ENCODE data around the gene PLEKHG7. TPM values are rescaled to one million over a fixed set of nuclear protein-coding genes. Genes with fewer than 3 reads are reported as not detected.

PLEKHG7 gene
- total RNA-seq, 1 experiment from 2014 or later: not detected

GRCh38 chr12:92690601-92691000 is 12.2 kb upstream of the PLEKHG7 start:
- DNase-seq: no peak
- H3K36me3 ChIP-seq: no peaks in the 10 kb centered on the region
- no peak overlapping the region for H3K4me3 ChIP-seq
- H3K4me1 ChIP-seq: no peaks in the 10 kb centered on the region
- H3K27ac ChIP-seq: no peak overlapping the region
- no peaks in the 10 kb centered on the region for H3K9me3 ChIP-seq (replicated peaks)
- no peaks in the 10 kb centered on the region for H3K27me3 ChIP-seq

GRCh38 chr12:92695056-92695455 is 7.7 kb upstream of the PLEKHG7 start:
- no peaks in the 10 kb centered on the region for H3K4me1 ChIP-seq
- H3K27ac ChIP-seq: no peak overlapping the region
- no peaks in the 10 kb centered on the region for H3K27me3 ChIP-seq
- no peak for DNase-seq
- H3K9me3 ChIP-seq (replicated peaks): no peaks in the 10 kb centered on the region
- no peak overlapping the region for H3K4me3 ChIP-seq
- no peaks in the 10 kb centered on the region for H3K36me3 ChIP-seq

- no peak overlapping the region for H3K27ac ChIP-seq
- DNase-seq: no peak
- no peaks in the 10 kb centered on the region for H3K36me3 ChIP-seq
- H3K4me3 ChIP-seq: no peak overlapping the region
- no peaks in the 10 kb centered on the region for H3K9me3 ChIP-seq (replicated peaks)
- H3K27me3 ChIP-seq: no peaks in the 10 kb centered on the region
- no peaks in the 10 kb centered on the region for H3K4me1 ChIP-seq
These were observed 7.2 kb upstream of the PLEKHG7 start for GRCh38 chr12:92695577-92695976.

GRCh38 chr12:92696216-92696615 is 6.6 kb upstream of the PLEKHG7 start:
- Histone ChIP-seq H3K27me3 (no peaks in the 10 kb centered on the region), H3K4me3 (no peak overlapping the region), H3K27ac (no peak overlapping the region), H3K36me3 (no peaks in the 10 kb centered on the region), H3K9me3 (replicated peaks) (no peaks in the 10 kb centered on the region), H3K4me1 (no peaks in the 10 kb centered on the region)
- peak in 1 of 2 experiments; percentile 5 for DNase-seq

GRCh38 chr12:92698474-92698873 is 4.3 kb upstream of the PLEKHG7 start:
- DNase-seq: no peak
- no peak overlapping the region for H3K27ac ChIP-seq

GRCh38 chr12:92701441-92701840 is 1.3 kb upstream of the PLEKHG7 start:
- Histone ChIP-seq H3K4me3 (no peak overlapping the region), H3K27ac (no peak overlapping the region), H3K4me1 (no peaks in the 10 kb centered on the region), H3K36me3 (no peaks in the 10 kb centered on the region), H3K27me3 (no peaks in the 10 kb centered on the region), H3K9me3 (replicated peaks) (no peaks in the 10 kb centered on the region)
- no peak for DNase-seq

More at GRCh38 chr12:92698474-92698873, 4.3 kb upstream of the PLEKHG7 start:
- H3K4me3 ChIP-seq: no peak overlapping the region
- no peaks in the 10 kb centered on the region for H3K36me3 ChIP-seq
- no peaks in the 10 kb centered on the region for H3K4me1 ChIP-seq
- H3K27me3 ChIP-seq: no peaks in the 10 kb centered on the region
- H3K9me3 ChIP-seq (replicated peaks): no peaks in the 10 kb centered on the region

- no peaks in the 10 kb centered on the region for H3K36me3 ChIP-seq
- no peak overlapping the region for H3K27ac ChIP-seq
- H3K9me3 ChIP-seq (replicated peaks): no peaks in the 10 kb centered on the region
- no peak overlapping the region for H3K4me3 ChIP-seq
- no peak for DNase-seq
- no peaks in the 10 kb centered on the region for H3K4me1 ChIP-seq
- H3K27me3 ChIP-seq: no peaks in the 10 kb centered on the region
These were observed 997 bp downstream of the PLEKHG7 start for GRCh38 chr12:92703786-92704185.

- H3K9me3 ChIP-seq (replicated peaks): no peaks in the 10 kb centered on the region
- H3K27ac ChIP-seq: no peak overlapping the region
- H3K36me3 ChIP-seq: no peaks in the 10 kb centered on the region
- H3K4me1 ChIP-seq: no peaks in the 10 kb centered on the region
- no peak overlapping the region for H3K4me3 ChIP-seq
- H3K27me3 ChIP-seq: no peaks in the 10 kb centered on the region
- DNase-seq: no peak
These were observed 3.8 kb downstream of the PLEKHG7 start for GRCh38 chr12:92706594-92706993.

- H3K27ac ChIP-seq: no peak overlapping the region
- H3K36me3 ChIP-seq: no peaks in the 10 kb centered on the region
- no peaks in the 10 kb centered on the region for H3K27me3 ChIP-seq
- no peaks in the 10 kb centered on the region for H3K4me1 ChIP-seq
- no peak for DNase-seq
- H3K4me3 ChIP-seq: no peak overlapping the region
- no peaks in the 10 kb centered on the region for H3K9me3 ChIP-seq (replicated peaks)
These were observed 5.1 kb downstream of the PLEKHG7 start for GRCh38 chr12:92707926-92708325.

GRCh38 chr12:92715625-92716024 is 12.8 kb downstream of the PLEKHG7 start:
- H3K27ac ChIP-seq: no peak overlapping the region
- no peaks in the 10 kb centered on the region for H3K9me3 ChIP-seq (replicated peaks)
- no peak overlapping the region for H3K4me3 ChIP-seq
- no peaks in the 10 kb centered on the region for H3K4me1 ChIP-seq
- H3K36me3 ChIP-seq: no peaks in the 10 kb centered on the region
- H3K27me3 ChIP-seq: no peaks in the 10 kb centered on the region
- peak in 1 of 2 experiments; percentile 33 for DNase-seq

- no peaks in the 10 kb centered on the region for H3K36me3 ChIP-seq
- no peaks in the 10 kb centered on the region for H3K27me3 ChIP-seq
- H3K4me1 ChIP-seq: no peaks in the 10 kb centered on the region
- H3K27ac ChIP-seq: no peak overlapping the region
- H3K9me3 ChIP-seq (replicated peaks): no peaks in the 10 kb centered on the region
- H3K4me3 ChIP-seq: no peak overlapping the region
- DNase-seq: peak in 1 of 2 experiments; percentile 41
These were observed 14.4 kb downstream of the PLEKHG7 start for GRCh38 chr12:92717202-92717601.

- no peaks in the 10 kb centered on the region for H3K4me1 ChIP-seq
- H3K4me3 ChIP-seq: no peak overlapping the region
- no peaks in the 10 kb centered on the region for H3K9me3 ChIP-seq (replicated peaks)
- no peaks in the 10 kb centered on the region for H3K27me3 ChIP-seq
- H3K27ac ChIP-seq: no peak overlapping the region
- no peaks in the 10 kb centered on the region for H3K36me3 ChIP-seq
- no peak for DNase-seq
These were observed 15.7 kb downstream of the PLEKHG7 start for GRCh38 chr12:92718483-92718990.

- DNase-seq: no peak
- Histone ChIP-seq H3K27me3 (no peaks in the 10 kb centered on the region), H3K4me3 (no peak overlapping the region), H3K9me3 (replicated peaks) (no peaks in the 10 kb centered on the region), H3K27ac (no peak overlapping the region), H3K36me3 (no peaks in the 10 kb centered on the region), H3K4me1 (no peaks in the 10 kb centered on the region)
These were observed 16.9 kb downstream of the PLEKHG7 start for GRCh38 chr12:92719674-92720073.

GRCh38 chr12:92721130-92721529 is 18.3 kb downstream of the PLEKHG7 start:
- no peak for DNase-seq
- Histone ChIP-seq H3K27me3 (no peaks in the 10 kb centered on the region), H3K36me3 (no peaks in the 10 kb centered on the region), H3K4me3 (no peak overlapping the region), H3K27ac (no peak overlapping the region), H3K9me3 (replicated peaks) (no peaks in the 10 kb centered on the region), H3K4me1 (no peaks in the 10 kb centered on the region)

- H3K4me3 ChIP-seq: no peak overlapping the region
- no peaks in the 10 kb centered on the region for H3K27me3 ChIP-seq
- no peak overlapping the region for H3K27ac ChIP-seq
- no peaks in the 10 kb centered on the region for H3K36me3 ChIP-seq
- DNase-seq: no peak
- H3K4me1 ChIP-seq: no peaks in the 10 kb centered on the region
- H3K9me3 ChIP-seq (replicated peaks): no peaks in the 10 kb centered on the region
These were observed 18.9 kb downstream of the PLEKHG7 start for GRCh38 chr12:92721656-92722055.

- no peaks in the 10 kb centered on the region for H3K9me3 ChIP-seq (replicated peaks)
- no peaks in the 10 kb centered on the region for H3K27me3 ChIP-seq
- no peak for DNase-seq
- H3K27ac ChIP-seq: no peak overlapping the region
- no peaks in the 10 kb centered on the region for H3K36me3 ChIP-seq
- no peak overlapping the region for H3K4me3 ChIP-seq
- no peaks in the 10 kb centered on the region for H3K4me1 ChIP-seq
These were observed 20.1 kb downstream of the PLEKHG7 start for GRCh38 chr12:92722897-92723296.

All from SJCRH30 (cell line).